Aorta (tissue), 5 donors: ENCODE data around the gene EEIG1. TPM values are rescaled to one million over a fixed set of nuclear protein-coding genes. Genes with fewer than 3 reads are reported as not detected.

ENCODE experiments used
- ATAC-seq: fragments of 200-7000 bp; cut with Tn5 transposase; one replicate; pipeline ENCODE4 v1.9.1; 2022; ENCODE audit warnings: moderate library complexity; ENCODE audit not compliant: low FRiP score
- DNase-seq, 2 donors: peaks; one replicate each; pipeline ENCODE4 v3.0.0-alpha.2; 2020
- H3K27ac ChIP-seq, 2 donors: one replicate each; pipeline ENCODE4 v1.5.1; 2013; ENCODE audit warnings: low read length in 2 of 2, mild to moderate bottlenecking in 2 of 2, moderate library complexity in 2 of 2, control low read depth in 1 of 2, inconsistent platforms in 1 of 2, low read depth in 1 of 2
- H3K27me3 ChIP-seq, 2 donors: one replicate each; pipeline ENCODE4 v1.6.1; 2013; ENCODE audit warnings: control low read depth in 1 of 2, low read length in 1 of 2, mild to moderate bottlenecking in 1 of 2, moderate library complexity in 1 of 2; ENCODE audit not compliant: insufficient read depth in 2 of 2, control insufficient read depth in 1 of 2
- H3K36me3 ChIP-seq, 2 donors: one replicate each; pipeline ENCODE4 v1.6.1; 2013; ENCODE audit warnings: control low read depth in 1 of 2, low read length in 1 of 2, mild to moderate bottlenecking in 1 of 2; ENCODE audit not compliant: insufficient read depth in 2 of 2, control insufficient read depth in 1 of 2
- H3K4me1 ChIP-seq, 2 donors: one replicate each; pipeline ENCODE4 v1.6.1; 2013; ENCODE audit warnings: low read length in 2 of 2, control low read depth in 1 of 2, mild to moderate bottlenecking in 1 of 2, moderate library complexity in 1 of 2; ENCODE audit not compliant: insufficient read depth in 2 of 2, control insufficient read depth in 1 of 2
- H3K4me3 ChIP-seq, 2 donors: one replicate each; pipeline ENCODE4 v1.5.1; 2013; ENCODE audit warnings: low read length in 2 of 2, control low read depth in 1 of 2, mild to moderate bottlenecking in 1 of 2
- H3K9me3 ChIP-seq: one replicate; pipeline ENCODE4 v1.6.1; 2013; ENCODE audit warnings: mild to moderate bottlenecking, low read length; ENCODE audit not compliant: control insufficient read depth
- WGBS, 2 donors: extraction: QIAGEN DNeasy Blood & Tissue Kit; methylation state at CpG; one replicate each; pipeline ENCODE4 v1.1.7; 2013; 5-methylcytosine and 5-hydroxymethylcytosine counted together
- intact Hi-C, 2 donors: fragments of 100-400 bp; cut with DNase I; formaldehyde crosslinking; loops; one replicate each; pipeline versions ENCODE4 v1.14.2 to v1.15.0; 2022
- polyA plus RNA-seq, 2 donors: library from polyadenylated mRNA; stranded (reverse); fragments of 200-250 nt; gene quantifications; one replicate each; pipeline ENCODE4 v1.2.3, GENCODE V29; 2013
- total RNA-seq, 2 donors: library from RNA; stranded (reverse); fragmentation: NEBNext Ultra II Directional; extraction: Animal tissue kit (Norgen Biotek cat#: 25700); gene quantifications; one replicate each; pipeline ENCODE4 v1.2.1, GENCODE V29; 2021
- donor health status: healthy with polysubstance abuse.
- donor health status: Bipolar disorder and iron deficiency.
- donor health status: DM: no; HTN: no; CAD: no.
- donor health status: DM: no; HTN: no; CAD: no.
- donor health status: DM: yes; HTN: yes; CAD: no.

The EEIG1 gene
- total and polyA plus RNA-seq, 4 donors: 7.9 to 63.1 (median 31.7) TPM

DNA sequence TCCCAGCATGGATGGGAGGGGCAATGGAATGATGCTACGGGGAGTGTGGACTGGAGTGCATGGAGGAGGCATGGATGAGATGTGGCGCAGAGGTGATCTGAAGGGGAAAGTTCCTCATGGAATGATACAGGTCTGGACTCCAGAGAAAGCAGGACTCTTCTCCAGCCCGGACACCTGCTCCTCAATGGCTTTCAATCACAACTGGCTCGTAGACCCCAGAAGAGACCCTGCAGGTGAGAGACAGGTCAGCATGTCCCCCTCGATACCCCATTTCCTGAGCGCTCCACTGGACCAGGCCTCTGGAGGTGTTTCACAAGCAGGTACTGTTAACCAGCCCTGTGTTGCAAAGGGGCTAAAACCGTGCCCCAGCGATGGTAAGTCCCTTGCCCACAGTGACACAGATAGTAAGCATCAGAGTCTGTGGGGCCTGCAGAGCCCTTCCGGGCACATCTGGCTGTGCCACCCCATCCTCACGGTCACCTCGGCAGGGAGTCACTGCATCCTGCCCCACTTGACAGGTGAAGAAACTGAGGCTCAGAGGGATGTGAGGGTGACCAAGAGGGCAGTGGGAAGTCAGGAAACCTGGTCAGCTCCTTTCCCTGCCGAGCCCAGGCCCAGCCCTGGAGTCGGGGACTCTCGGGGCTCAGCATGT, 37.7 kb downstream of the EEIG1 start:
- no peaks in the 10 kb centered on the region for H3K27me3 ChIP-seq
- no peaks in the 10 kb centered on the region for H3K9me3 ChIP-seq
- no peak for ATAC-seq
- no peak overlapping the region for H3K4me3 ChIP-seq
- no peak for DNase-seq
- no peak overlapping the region for H3K27ac ChIP-seq
- H3K36me3 ChIP-seq: peaks cover 0 to 2% of the 10 kb centered on the region in 2 donors
- H3K4me1 ChIP-seq: no peaks in the 10 kb centered on the region
- WGBS, 2 donors: 78 to 82% methylated on average over 14 of the region's 14 CpGs
- intact Hi-C loops: loop anchor here (1.0 to 5.0 kb wide), 4 partner anchors 34 to 174 kb away; no protein-coding TSS in a partner anchor

DNA sequence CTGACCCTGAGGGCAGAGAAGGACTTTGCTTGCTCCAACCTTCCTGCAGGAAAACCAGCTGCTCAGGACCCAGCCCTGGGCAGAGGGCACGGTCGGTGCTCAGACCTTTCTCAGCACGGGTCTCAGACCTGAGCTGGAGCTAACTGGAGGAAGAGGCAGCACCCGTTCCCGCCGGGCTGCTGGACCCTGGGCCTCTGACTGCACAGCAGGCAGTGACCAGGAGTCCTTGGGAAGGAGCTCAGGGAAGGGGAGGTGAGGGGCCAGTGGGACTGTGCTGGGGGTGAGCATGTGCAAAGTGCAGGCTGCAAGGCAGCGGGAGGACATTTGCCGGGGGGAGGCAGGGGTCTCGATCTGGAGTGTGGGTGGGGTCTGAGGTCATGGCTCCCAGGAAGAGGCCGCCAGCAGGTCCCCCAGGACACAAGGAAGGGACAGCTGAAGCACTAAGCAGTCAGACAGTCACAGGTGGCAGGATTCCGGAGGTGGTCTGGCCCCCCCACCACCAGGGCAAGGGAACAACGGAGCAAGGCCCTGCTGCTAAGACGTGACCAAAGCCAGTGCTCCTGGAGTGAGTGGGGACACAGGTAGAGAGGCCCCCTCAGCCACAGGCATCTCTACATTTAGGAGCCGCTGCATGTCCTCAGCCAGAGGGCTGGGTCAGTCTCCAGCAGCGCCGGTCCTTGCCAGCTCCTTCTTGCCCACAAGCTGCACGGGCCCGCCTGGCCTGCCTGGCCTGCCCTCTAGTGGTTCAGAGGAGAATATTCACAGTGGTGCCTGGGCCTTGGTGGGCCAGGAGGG, 38.4 kb downstream of the EEIG1 start:
- H3K36me3 ChIP-seq: peaks cover 0 to 2% of the 10 kb centered on the region in 2 donors
- H3K4me1 ChIP-seq: no peaks in the 10 kb centered on the region
- H3K27me3 ChIP-seq: no peaks in the 10 kb centered on the region
- intact Hi-C loops: loop anchor here (1.0 to 5.0 kb wide), 4 partner anchors 35 to 175 kb away; no protein-coding TSS in a partner anchor
- 57 to 60% methylated on average over 18 of the region's 18 CpGs for WGBS, 2 donors
- H3K4me3 ChIP-seq: no peak overlapping the region
- peak; percentile 77 for ATAC-seq
- H3K27ac ChIP-seq: no peak overlapping the region
- no peaks in the 10 kb centered on the region for H3K9me3 ChIP-seq
- DNase-seq: peak; percentile 84 to 89

DNA sequence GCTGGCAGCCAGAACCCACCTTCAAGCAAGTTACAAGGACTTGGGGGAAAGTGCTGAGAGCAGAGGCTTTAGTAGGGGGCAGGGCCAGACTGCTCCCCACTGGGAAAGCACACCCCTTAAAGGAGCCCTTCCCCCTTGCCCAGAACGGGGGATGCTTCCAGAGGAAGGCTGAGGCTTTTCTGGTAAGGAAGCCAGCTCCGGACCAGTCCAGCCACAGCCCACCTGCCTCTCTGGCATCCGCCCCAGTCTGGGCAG, 38.9 kb downstream of the EEIG1 start:
- H3K9me3 ChIP-seq: no peaks in the 10 kb centered on the region
- 67 to 79% methylated on average over 3 of the region's 3 CpGs for WGBS, 2 donors
- DNase-seq (no peak), ATAC-seq (no peak)
- intact Hi-C loops: loop anchor here (2.0 to 5.0 kb wide), 3 partner anchors 35 to 175 kb away; no protein-coding TSS in a partner anchor
- peaks cover 0 to 2% of the 10 kb centered on the region in 2 donors for H3K36me3 ChIP-seq
- no peaks in the 10 kb centered on the region for H3K4me1 ChIP-seq
- no peaks in the 10 kb centered on the region for H3K27me3 ChIP-seq
- H3K4me3 ChIP-seq: no peak overlapping the region
- H3K27ac ChIP-seq: no peak overlapping the region

- H3K9me3 ChIP-seq: no peaks in the 10 kb centered on the region
- no peak overlapping the region for H3K27ac ChIP-seq
- no peaks in the 10 kb centered on the region for H3K27me3 ChIP-seq
- ATAC-seq (no peak), DNase-seq (peak in 1 of 2 donors; percentile 52)
- no peaks in the 10 kb centered on the region for H3K4me1 ChIP-seq
- WGBS, 2 donors: 76 to 77% methylated on average over 18 of the region's 18 CpGs
- peaks cover 0 to 2% of the 10 kb centered on the region in 2 donors for H3K36me3 ChIP-seq
- intact Hi-C loops: loop anchor here (5.0 kb wide), 2 partner anchors 36 to 176 kb away; no protein-coding TSS in a partner anchor
- no peak overlapping the region for H3K4me3 ChIP-seq
These were observed 39.5 kb downstream of the EEIG1 start for GRCh38 chr9:127941062-127941960.

DNA sequence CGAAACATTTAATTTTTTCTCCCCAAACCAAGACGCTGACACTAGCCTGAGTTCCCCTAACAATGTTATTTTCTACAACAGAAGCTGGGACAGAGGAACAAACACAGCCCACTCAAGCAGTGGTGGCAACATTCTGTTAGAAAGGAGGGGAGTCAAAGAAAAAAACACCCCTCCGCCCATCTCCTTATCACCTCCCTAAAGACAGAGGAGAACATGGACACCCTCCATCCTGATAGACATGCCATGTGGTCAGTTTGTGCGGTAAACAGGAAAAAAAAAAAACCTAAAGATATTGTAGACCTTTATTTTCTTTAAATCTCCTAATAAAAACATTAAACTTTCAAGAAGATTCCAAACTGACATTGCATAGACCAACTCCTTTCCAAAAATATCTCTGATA, 40.2 kb downstream of the EEIG1 start:
- no peak overlapping the region for H3K27ac ChIP-seq
- 90% methylated on average over 4 of the region's 4 CpGs for WGBS, 2 donors
- no peaks in the 10 kb centered on the region for H3K27me3 ChIP-seq
- intact Hi-C loops: loop anchor here (5.0 kb wide), 2 partner anchors 37 to 177 kb away; no protein-coding TSS in a partner anchor
- peaks cover 0 to 2% of the 10 kb centered on the region in 2 donors for H3K36me3 ChIP-seq
- DNase-seq (no peak), ATAC-seq (no peak)
- H3K4me1 ChIP-seq: no peaks in the 10 kb centered on the region
- H3K9me3 ChIP-seq: no peaks in the 10 kb centered on the region
- no peak overlapping the region for H3K4me3 ChIP-seq

DNA sequence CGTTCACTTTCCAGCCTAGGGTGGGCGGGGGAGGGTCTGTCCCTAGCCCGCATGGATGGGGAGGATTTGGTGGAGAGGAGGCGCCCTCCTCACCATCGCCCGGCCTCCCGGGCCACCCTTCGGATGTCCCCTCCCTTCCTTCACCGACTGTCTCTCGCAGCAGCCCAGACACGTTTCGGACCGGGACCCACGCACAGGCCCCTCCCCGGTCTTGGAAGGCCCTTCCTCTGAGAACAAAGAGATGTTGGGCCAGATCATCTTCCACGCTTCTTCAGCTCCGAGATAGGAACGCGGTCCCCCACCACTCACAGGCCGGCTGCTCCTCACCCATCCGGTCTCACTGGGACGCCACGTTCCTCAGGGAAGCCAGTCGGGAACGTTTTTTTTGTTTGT, 42.5 kb downstream of the EEIG1 start:
- Histone ChIP-seq H3K9me3 (no peaks in the 10 kb centered on the region), H3K27me3 (no peaks in the 10 kb centered on the region), H3K4me3 (peak overlapping the region; percentile 3 to 44), H3K36me3 (no peaks in the 10 kb centered on the region), H3K27ac (no peak overlapping the region), H3K4me1 (no peaks in the 10 kb centered on the region)
- DNase-seq (no peak), ATAC-seq (peak; percentile 19)
- intact Hi-C loops: no loop called here
- 16 to 18% methylated on average over 25 of the region's 25 CpGs for WGBS, 2 donors

DNA sequence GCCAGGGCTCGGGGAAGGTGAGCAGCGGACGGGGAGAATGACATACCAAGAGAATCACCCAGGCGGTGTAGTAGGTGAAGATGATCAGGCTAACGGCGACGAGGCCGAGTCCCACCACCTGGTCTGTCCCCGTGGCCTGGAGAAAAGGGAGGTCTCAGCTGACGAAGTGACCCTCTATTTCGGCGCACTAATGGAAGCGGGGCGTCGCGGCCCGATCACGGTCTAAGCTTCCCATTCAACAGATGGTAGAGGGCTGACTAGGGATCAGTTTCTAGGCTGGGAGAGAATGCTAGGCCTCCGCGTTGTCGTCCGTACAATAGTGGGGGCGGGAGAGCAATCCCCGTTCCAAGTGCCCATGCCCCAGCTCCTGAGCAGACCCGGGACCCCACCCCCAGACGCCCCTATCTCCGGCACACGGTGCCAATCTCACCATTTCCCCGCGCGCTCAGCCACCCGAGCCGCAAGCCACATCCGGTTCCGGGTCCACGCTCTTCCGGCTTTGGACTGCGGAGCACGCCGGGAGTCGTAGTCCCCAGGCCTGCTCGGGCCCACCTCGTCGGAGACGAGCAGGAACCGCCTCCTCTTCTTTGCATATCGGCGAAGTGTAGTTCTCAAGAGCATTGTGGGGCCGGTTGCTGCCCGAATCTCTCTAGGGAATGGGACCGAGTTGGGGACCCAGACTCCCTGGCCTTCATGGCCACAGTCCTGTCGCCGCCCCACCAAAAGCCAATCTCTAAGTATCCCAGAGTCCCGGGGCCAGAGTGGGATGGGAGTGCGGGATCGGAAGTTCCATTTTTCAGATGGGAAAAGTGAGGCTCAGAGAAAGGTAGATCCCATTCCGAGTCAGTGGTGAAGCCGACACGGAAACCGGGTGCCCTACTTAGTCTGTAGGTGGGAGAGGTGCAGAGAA, 43.1 kb downstream of the EEIG1 start, which contains the start of gene DPM2:
Gene DPM2, minus strand, starts transcription at position 467 of the 910 bp plus-strand sequence. Its CDS starts 34 bp downstream, at position 433.
- intact Hi-C loops: no loop called here
- ATAC-seq (peak; percentile 92), DNase-seq (peak; percentile 89 to 93)
- no peak within 1 kb of the TSS for H3K27ac ChIP-seq
- no peaks in the 10 kb centered on the region for H3K4me1 ChIP-seq
- H3K9me3 ChIP-seq: no peaks in the 10 kb centered on the region
- H3K36me3 ChIP-seq: no peaks in the 10 kb centered on the region
- H3K27me3 ChIP-seq: no peaks in the 10 kb centered on the region
- H3K4me3 ChIP-seq: peak within 1 kb of the TSS; percentile 44 to 60
- WGBS, 2 donors: 3 to 4% methylated on average over 60 of the region's 60 CpGs

DNA sequence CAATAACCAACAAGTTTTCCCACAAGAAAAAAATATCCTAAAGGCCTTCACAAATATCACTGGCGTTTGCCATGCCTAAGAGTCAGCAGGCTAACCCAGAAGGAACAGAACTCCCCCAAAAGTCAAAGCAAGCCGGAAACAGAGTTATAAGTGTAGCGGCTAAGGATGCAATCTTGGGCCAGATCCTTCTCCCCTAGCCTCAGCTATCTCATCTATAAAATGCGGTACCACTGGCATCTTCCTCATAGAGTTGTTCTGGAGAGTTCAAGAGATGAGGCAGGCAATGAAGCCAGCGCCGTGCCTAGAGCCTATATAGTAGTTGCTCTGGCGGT, 43.8 kb downstream of the EEIG1 start:
- no peak for ATAC-seq
- H3K27ac ChIP-seq: no peak overlapping the region
- DNase-seq: no peak
- H3K27me3 ChIP-seq: no peaks in the 10 kb centered on the region
- H3K9me3 ChIP-seq: no peaks in the 10 kb centered on the region
- no peaks in the 10 kb centered on the region for H3K36me3 ChIP-seq
- WGBS, 2 donors: 9 to 10% methylated on average over 7 of the region's 7 CpGs
- H3K4me3 ChIP-seq: peak overlapping the region; percentile 44 to 60
- intact Hi-C loops: no loop called here
- H3K4me1 ChIP-seq: no peaks in the 10 kb centered on the region
